ENCODE measurements around the gene MAGEA12.
"Not testable (repeated sequence)": the region's sequence is repeated elsewhere in the genome, so short reads cannot be mapped to it uniquely, and the experiment has no call there.

MAGEA12 gene, protein sequence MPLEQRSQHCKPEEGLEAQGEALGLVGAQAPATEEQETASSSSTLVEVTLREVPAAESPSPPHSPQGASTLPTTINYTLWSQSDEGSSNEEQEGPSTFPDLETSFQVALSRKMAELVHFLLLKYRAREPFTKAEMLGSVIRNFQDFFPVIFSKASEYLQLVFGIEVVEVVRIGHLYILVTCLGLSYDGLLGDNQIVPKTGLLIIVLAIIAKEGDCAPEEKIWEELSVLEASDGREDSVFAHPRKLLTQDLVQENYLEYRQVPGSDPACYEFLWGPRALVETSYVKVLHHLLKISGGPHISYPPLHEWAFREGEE

DNA sequence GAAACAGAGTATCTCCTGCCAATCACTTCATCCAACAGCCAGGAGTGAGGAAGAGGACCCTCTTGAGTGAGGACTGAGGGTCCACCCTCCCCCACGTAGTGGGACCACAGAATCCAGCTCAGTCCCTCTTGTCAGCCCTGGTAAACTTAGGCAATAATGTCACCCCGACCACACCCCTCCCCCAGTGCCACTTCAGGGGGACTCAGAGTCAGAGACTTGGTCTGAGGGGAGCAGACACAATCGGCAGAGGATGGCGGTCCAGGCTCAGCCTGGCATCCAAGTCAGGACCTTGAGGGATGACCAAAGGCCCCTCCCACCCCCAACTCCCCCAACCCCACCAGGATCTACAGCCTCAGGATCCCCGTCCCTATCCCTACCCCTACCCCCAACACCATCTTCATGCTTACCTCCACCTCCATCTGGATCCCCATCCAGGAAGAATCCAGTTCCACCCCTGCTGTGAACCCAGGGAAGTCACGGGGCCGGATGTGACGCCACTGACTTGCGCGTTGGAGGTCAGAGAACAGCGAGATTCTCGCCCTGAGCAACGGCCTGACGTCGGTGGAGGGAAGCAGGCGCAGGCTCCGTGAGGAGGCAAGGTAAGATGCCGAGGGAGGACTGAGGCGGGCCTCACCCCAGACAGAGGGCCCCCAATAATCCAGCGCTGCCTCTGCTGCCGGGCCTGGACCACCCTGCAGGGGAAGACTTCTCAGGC is at the start of gene MAGEA12, which contains the start of gene CSAG1:
MAGEA12 (plus strand) TSS at position 497 of the 715 bp plus-strand sequence. CDS start 2,405 bp downstream, outside the sequence.
CSAG1 (minus strand) TSS at position 461 of the 715 bp plus-strand sequence. CDS start 1,261 bp downstream, outside the sequence.
- DNase-seq (ENCODE audit: low read depth), result no peak
- no peak within 1 kb of the TSS for H3K4me3 ChIP-seq (ENCODE audit: low read depth, low read length)
- TF ChIP-seq CTCF (IDR thresholded peaks at IDR 0.05; ENCODE audit: low read depth, low read length) (no peak), MAX (IDR thresholded peaks at IDR 0.05; ENCODE audit: low read depth, low read length) (no peak), POLR2A (IDR thresholded peaks at IDR 0.05; ENCODE audit: extremely low read depth, insufficient read length) (no peak), MYC (IDR thresholded peaks at IDR 0.05; ENCODE audit: low read depth, low read length) (no peak)

DNA sequence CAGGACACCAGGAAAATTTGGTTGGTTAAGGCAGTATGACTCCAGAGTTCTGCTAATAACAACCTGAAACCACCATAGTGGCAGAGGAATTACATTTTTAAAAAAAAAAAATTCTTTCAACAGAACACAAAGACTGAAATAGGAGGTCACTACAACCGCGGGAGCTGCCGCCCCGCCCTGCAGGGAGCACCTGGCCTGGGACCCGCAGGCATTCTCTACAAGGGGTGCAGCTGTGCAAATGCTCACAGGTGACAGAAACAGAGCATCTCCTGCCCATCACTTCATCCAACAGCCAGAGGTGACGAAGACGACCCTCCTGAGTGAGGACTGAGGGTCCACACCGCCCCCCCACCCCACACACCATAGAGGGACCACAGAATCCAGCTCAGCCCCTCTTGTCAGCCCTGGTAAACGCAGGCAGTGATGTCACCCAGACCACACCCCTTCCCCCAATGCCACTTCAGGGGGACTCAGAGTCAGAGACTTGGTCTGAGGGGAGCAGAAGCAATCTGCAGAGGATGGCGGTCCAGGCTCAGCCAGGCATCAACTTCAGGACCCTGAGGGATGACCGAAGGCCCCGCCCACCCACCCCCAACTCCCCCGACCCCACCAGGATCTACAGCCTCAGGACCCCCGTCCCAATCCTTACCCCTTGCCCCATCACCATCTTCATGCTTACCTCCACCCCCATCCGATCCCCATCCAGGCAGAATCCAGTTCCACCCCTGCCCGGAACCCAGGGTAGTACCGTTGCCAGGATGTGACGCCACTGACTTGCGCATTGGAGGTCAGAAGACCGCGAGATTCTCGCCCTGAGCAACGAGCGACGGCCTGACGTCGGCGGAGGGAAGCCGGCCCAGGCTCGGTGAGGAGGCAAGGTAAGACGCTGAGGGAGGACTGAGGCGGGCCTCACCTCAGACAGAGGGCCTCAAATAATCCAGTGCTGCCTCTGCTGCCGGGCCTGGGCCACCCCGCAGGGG is 35.3 kb upstream of the MAGEA12 start, which contains the start of gene MAGEA3:
MAGEA3 (plus strand) TSS at position 843 of the 980 bp plus-strand sequence. CDS start 2,039 bp downstream, outside the sequence.
- not testable (repeated sequence) for H3K4me3 ChIP-seq (ENCODE audit: low read depth, low read length); DNase-seq (ENCODE audit: low read depth)

DNA sequence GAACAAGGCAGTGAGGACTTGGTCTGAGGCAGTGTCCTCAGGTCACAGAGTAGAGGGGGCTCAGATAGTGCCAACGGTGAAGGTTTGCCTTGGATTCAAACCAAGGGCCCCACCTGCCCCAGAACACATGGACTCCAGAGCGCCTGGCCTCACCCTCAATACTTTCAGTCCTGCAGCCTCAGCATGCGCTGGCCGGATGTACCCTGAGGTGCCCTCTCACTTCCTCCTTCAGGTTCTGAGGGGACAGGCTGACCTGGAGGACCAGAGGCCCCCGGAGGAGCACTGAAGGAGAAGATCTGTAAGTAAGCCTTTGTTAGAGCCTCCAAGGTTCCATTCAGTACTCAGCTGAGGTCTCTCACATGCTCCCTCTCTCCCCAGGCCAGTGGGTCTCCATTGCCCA is 33.2 kb upstream of the MAGEA12 start:
- H3K4me3 ChIP-seq (ENCODE audit: low read depth, low read length); DNase-seq (ENCODE audit: low read depth): not testable (repeated sequence)

GRCh38 chrX:152706500-152706899 is 27.1 kb upstream of the MAGEA12 start:
- not testable (repeated sequence) for H3K4me3 ChIP-seq (ENCODE audit: low read depth, low read length); DNase-seq (ENCODE audit: low read depth)

GRCh38 chrX:152709173-152709572 is 24.4 kb upstream of the MAGEA12 start, which contains the start of gene CSAG2:
TSS of gene CSAG2 (minus strand) at chrX:152709273. CDS start at chrX:152709112, 161 bp downstream.
- not testable (repeated sequence) for DNase-seq (ENCODE audit: low read depth); H3K4me3 ChIP-seq (ENCODE audit: low read depth, low read length)

DNA sequence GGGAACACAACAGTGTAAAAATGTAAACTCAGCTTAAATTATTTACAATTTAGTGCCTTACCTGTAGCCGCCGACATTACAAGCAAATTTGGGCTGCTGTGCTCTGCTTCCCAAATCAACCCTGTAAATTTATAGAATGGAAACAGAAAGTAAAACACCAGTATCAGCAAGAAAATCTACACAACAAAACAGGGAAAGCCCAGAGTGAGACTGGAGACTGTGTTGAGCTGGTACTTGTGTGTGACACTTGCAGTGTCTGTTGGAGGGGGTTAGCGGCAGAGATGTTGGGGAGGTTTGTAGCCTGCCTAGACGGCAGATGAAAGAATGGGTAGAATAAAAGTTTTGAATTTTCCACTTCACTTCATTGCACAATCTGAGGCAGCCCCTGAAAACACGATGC is 20.4 kb upstream of the MAGEA12 start:
- not testable (repeated sequence) for DNase-seq (ENCODE audit: low read depth); H3K4me3 ChIP-seq (ENCODE audit: low read depth, low read length)

DNA sequence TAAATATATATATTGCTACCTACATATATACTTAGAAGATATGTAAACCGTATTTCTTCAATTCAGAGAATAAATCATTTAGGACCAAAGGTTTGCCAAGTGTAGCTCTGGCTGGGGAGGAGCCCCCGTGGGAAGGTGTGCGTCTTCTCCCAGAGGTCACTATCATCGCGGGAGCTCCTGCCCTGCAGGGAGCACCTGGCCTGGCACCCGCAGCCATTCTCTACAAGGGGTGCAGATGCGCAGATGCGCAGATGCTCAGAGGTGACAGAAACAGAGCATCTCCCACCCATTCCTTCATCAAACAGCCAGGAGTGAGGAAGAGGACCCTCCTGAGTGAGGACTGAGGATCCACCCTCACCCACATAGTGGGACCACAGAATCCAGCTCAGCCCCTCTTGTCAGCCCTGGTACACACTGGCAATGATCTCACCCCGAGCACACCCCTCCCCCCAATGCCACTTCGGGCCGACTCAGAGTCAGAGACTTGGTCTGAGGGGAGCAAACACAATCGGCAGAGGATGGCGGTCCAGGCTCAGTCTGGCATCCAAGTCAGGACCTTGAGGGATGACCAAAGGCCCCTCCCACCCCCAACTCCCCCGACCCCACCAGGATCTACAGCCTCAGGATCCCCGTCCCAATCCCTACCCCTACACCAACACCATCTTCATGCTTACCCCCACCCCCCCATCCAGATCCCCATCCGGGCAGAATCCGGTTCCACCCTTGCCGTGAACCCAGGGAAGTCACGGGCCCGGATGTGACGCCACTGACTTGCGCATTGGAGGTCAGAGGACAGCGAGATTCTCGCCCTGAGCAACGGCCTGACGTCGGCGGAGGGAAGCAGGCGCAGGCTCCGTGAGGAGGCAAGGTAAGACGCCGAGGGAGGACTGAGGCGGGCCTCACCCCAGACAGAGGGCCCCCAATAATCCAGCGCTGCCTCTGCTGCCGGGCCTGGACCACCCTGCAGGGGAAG is 19.5 kb upstream of the MAGEA12 start, which contains the start of gene MAGEA2B:
MAGEA2B (plus strand) TSS at position 814 of the 973 bp plus-strand sequence. CDS start 2,479 bp downstream, outside the sequence.
- not testable (repeated sequence) for DNase-seq (ENCODE audit: low read depth); H3K4me3 ChIP-seq (ENCODE audit: low read depth, low read length)

- TF ChIP-seq MYC (IDR thresholded peaks at IDR 0.05; ENCODE audit: low read depth, low read length) (no peak), MAX (IDR thresholded peaks at IDR 0.05; ENCODE audit: low read depth, low read length) (no peak), POLR2A (IDR thresholded peaks at IDR 0.05; ENCODE audit: extremely low read depth, insufficient read length) (no peak), CTCF (IDR thresholded peaks at IDR 0.05; ENCODE audit: low read depth, low read length) (no peak)
- no peak overlapping the region for H3K4me3 ChIP-seq (ENCODE audit: low read depth, low read length)
- DNase-seq (ENCODE audit: low read depth), result no peak
Measured at GRCh38 chrX:152725409-152725808, 8.1 kb upstream of the MAGEA12 start.

GRCh38 chrX:152734143-152734858 is 744 bp downstream of the MAGEA12 start:
- not testable (repeated sequence) for DNase-seq (ENCODE audit: low read depth); H3K4me3 ChIP-seq (ENCODE audit: low read depth, low read length)

All from NB4 (cell line).